ENCODE measurements around the gene RANBP3. TPM values are rescaled to one million over a fixed set of nuclear protein-coding genes. Genes with fewer than 3 reads are reported as not detected.

RANBP3 gene
- total RNA-seq, 1 donor from 2014 or later = 76.1 TPM

DNA sequence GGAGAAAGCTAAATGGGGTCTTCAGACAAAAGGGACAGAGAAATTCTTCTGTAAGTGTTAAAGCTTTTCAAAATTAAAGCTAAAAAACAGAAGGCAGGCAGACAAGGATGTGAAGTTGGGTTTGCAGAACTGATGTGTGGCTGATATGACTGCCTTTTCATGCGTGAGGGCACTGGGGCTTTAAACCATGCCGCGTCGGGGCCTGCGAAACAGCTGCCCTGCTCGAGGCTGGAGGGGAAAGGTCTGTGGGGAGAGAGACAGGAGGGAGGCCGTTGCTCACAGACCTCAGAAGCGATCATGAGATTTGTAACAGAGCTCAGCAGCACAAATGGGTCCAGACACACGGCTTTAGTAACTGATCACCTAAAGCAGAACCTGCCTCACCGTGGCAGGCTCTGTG, 40.4 kb downstream of the RANBP3 start:
- TF ChIP-seq, protein P1, sequence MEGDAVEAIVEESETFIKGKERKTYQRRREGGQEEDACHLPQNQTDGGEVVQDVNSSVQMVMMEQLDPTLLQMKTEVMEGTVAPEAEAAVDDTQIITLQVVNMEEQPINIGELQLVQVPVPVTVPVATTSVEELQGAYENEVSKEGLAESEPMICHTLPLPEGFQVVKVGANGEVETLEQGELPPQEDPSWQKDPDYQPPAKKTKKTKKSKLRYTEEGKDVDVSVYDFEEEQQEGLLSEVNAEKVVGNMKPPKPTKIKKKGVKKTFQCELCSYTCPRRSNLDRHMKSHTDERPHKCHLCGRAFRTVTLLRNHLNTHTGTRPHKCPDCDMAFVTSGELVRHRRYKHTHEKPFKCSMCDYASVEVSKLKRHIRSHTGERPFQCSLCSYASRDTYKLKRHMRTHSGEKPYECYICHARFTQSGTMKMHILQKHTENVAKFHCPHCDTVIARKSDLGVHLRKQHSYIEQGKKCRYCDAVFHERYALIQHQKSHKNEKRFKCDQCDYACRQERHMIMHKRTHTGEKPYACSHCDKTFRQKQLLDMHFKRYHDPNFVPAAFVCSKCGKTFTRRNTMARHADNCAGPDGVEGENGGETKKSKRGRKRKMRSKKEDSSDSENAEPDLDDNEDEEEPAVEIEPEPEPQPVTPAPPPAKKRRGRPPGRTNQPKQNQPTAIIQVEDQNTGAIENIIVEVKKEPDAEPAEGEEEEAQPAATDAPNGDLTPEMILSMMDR (IDR thresholded peaks at IDR 0.05; ENCODE audit: insufficient read depth, low read length, poor library complexity, severe bottlenecking) = no peak
- DNase-seq (ENCODE audit: low read depth) = no peak
- peaks cover 3% of the 10 kb centered on the region for H3K36me3 ChIP-seq (ENCODE audit: control insufficient read depth, insufficient read depth, low read length)
- no peaks in the 10 kb centered on the region for H3K27me3 ChIP-seq (ENCODE audit: control insufficient read depth, insufficient read depth, low read length)
- H3K4me3 ChIP-seq (ENCODE audit: low read depth, low read length) = no peak overlapping the region

DNA sequence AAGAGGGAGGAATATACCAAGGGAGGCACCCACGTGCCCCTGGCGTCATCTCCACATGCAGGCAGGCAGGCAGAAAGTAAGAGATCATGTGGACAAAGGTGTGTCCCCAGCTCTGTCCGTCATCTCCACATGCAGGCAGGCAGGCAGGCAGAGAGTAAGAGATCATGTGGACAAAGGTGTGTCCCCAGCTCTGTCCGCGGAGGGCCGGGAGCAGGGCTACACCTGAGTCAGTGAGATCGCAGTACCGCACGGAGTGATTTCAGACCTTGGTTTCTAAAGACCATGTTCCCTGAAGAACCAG, 41.7 kb downstream of the RANBP3 start:
- Histone ChIP-seq H3K27me3 (ENCODE audit: control insufficient read depth, insufficient read depth, low read length) (no peaks in the 10 kb centered on the region), H3K4me3 (ENCODE audit: low read depth, low read length) (no peak overlapping the region), H3K36me3 (ENCODE audit: control insufficient read depth, insufficient read depth, low read length) (peaks cover 2% of the 10 kb centered on the region)
- TF ChIP-seq, protein P1 (IDR thresholded peaks at IDR 0.05; ENCODE audit: insufficient read depth, low read length, poor library complexity, severe bottlenecking) = no peak
- no peak for DNase-seq (ENCODE audit: low read depth)

DNA sequence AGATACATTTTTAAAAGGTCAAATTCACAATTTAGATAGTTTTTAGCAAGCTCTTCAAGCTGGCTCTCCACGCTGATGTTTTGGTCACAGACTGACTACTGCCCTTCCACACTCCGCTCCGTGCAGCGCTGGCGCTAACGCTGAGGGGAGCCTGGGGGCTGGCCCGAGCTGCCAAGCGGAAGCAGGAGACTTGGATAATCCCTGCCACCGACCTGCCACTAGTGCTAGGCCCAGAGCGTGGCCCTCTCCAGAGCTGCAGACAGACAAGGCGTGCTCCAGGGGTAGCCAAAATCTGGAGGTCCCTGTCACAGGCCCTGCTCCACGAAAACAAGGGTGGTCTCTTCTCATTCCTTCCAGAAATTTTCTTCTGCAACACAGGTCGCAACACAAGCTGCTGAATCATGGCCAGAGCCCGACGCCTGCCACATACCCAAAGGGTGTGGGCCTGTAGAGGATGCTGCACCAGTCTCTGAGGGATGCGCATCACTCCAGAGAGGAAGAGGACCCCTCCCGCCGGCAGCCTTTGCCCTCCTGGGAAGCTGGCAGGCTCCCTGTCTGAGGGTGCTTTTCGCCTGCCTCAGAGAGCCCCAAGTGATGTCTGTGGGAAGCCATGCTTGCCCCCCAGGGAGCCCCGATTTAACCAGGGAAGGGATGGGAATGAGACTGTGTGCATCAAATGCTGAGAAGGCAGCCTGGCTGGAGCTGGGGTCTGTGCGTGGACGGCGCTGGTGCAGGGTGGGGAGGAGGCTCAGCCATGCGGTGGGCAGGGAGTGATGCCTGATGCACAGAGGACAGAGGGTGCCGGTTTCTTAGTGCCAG, 42.3 kb downstream of the RANBP3 start:
- DNase-seq (ENCODE audit: low read depth) = no peak
- H3K27me3 ChIP-seq (ENCODE audit: control insufficient read depth, insufficient read depth, low read length) = no peaks in the 10 kb centered on the region
- no peaks in the 10 kb centered on the region for H3K36me3 ChIP-seq (ENCODE audit: control insufficient read depth, insufficient read depth, low read length)
- TF ChIP-seq, protein P1 (IDR thresholded peaks at IDR 0.05; ENCODE audit: insufficient read depth, low read length, poor library complexity, severe bottlenecking) = no peak
- H3K4me3 ChIP-seq (ENCODE audit: low read depth, low read length) = no peak overlapping the region

DNA sequence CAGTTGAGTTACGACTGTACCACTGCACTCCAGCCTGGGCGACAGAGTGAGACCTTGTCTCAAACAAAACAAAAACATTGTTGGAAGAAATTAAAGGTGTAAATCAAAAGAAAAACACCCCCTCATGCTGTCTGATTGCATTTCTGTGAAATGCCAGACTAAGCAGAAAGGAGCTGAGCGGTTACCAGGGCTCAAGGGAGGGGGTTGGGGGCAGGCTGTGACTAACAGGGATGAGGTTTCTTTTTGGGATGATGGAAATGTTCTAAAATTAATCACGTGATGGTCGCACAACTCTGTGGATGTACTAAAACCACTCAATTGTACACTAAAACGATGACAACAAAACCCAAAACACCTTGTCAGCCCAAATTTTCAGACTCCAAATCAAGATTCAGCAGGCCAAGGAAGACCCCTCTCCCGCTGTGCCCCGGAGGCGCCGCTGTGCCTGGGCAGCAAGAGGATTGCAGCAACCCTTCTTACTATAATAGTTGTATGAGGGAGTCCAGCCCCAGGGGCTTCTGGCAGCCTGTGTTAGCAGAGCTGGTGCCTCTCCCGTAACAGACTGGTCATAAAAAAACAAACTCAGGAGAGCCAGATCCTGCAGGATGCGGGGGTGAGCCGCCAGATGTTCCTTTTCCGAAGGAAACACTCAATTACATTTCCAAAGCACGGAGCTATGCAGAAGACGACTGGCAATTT, 43.0 kb downstream of the RANBP3 start:
- TF ChIP-seq, protein P1 (IDR thresholded peaks at IDR 0.05; ENCODE audit: insufficient read depth, low read length, poor library complexity, severe bottlenecking) = no peak

GRCh38 chr19:5934069-5934401, 43.9 kb downstream of the RANBP3 start:
- DNase-seq (ENCODE audit: low read depth) = no peak
- H3K4me3 ChIP-seq (ENCODE audit: low read depth, low read length) = no peak overlapping the region
- no peaks in the 10 kb centered on the region for H3K27me3 ChIP-seq (ENCODE audit: control insufficient read depth, insufficient read depth, low read length)
- TF ChIP-seq, protein P1 (IDR thresholded peaks at IDR 0.05; ENCODE audit: insufficient read depth, low read length, poor library complexity, severe bottlenecking) = no peak
- no peaks in the 10 kb centered on the region for H3K36me3 ChIP-seq (ENCODE audit: control insufficient read depth, insufficient read depth, low read length)

More for the DNA sequence above, 43.0 kb downstream of the RANBP3 start:
- DNase-seq (ENCODE audit: low read depth) = no peak
- H3K4me3 ChIP-seq (ENCODE audit: low read depth, low read length) = no peak overlapping the region
- no peaks in the 10 kb centered on the region for H3K36me3 ChIP-seq (ENCODE audit: control insufficient read depth, insufficient read depth, low read length)
- H3K27me3 ChIP-seq (ENCODE audit: control insufficient read depth, insufficient read depth, low read length) = no peaks in the 10 kb centered on the region
